ENCODE measurements around the gene OR1C1.
"Not testable (repeated sequence)": the region's sequence is repeated elsewhere in the genome, so short reads cannot be mapped to it uniquely, and the experiment has no call there.

OR1C1 gene, protein sequence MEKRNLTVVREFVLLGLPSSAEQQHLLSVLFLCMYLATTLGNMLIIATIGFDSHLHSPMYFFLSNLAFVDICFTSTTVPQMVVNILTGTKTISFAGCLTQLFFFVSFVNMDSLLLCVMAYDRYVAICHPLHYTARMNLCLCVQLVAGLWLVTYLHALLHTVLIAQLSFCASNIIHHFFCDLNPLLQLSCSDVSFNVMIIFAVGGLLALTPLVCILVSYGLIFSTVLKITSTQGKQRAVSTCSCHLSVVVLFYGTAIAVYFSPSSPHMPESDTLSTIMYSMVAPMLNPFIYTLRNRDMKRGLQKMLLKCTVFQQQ
- long read RNA-seq = 0 reads

DNA sequence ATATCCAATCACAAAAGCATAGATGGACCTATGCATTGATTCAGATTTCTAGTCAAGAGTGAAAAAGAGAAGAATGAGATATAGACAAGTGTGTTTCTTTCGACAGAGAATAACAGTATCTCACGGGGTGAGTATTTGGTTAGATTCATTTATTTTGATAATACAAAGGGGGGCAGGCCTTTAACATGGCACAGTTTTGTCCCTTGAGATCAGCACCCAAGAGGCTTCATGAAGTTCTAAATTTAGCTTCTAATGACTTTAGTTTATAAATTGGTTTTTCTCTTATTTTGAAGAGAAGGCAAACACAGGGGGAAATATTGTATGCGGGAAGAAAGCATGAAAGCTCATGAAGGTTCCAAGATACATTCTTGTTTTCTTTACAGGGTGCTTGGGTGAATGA is at the start of gene OR1C1:
TSS of gene OR1C1 (minus strand) at position 101 of the 400 bp plus-strand sequence. CDS start 2,150 bp downstream, outside the sequence.
- no peak for DNase-seq (ENCODE audit: low read depth in 1 of 2, low spot score in 1 of 2)
- Histone ChIP-seq H3K4me3 (replicated peaks; ENCODE audit: insufficient read depth, low read length) (no peak within 1 kb of the TSS), H3K27ac (replicated peaks) (no peak within 1 kb of the TSS), H3K27me3 (ENCODE audit: insufficient read depth, poor library complexity, severe bottlenecking) (no peaks in the 10 kb centered on the region)
- TF ChIP-seq, protein P1, sequence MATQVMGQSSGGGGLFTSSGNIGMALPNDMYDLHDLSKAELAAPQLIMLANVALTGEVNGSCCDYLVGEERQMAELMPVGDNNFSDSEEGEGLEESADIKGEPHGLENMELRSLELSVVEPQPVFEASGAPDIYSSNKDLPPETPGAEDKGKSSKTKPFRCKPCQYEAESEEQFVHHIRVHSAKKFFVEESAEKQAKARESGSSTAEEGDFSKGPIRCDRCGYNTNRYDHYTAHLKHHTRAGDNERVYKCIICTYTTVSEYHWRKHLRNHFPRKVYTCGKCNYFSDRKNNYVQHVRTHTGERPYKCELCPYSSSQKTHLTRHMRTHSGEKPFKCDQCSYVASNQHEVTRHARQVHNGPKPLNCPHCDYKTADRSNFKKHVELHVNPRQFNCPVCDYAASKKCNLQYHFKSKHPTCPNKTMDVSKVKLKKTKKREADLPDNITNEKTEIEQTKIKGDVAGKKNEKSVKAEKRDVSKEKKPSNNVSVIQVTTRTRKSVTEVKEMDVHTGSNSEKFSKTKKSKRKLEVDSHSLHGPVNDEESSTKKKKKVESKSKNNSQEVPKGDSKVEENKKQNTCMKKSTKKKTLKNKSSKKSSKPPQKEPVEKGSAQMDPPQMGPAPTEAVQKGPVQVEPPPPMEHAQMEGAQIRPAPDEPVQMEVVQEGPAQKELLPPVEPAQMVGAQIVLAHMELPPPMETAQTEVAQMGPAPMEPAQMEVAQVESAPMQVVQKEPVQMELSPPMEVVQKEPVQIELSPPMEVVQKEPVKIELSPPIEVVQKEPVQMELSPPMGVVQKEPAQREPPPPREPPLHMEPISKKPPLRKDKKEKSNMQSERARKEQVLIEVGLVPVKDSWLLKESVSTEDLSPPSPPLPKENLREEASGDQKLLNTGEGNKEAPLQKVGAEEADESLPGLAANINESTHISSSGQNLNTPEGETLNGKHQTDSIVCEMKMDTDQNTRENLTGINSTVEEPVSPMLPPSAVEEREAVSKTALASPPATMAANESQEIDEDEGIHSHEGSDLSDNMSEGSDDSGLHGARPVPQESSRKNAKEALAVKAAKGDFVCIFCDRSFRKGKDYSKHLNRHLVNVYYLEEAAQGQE (IDR thresholded peaks at IDR 0.05; ENCODE audit: insufficient replicate concordance, low read depth) = no peak
- TF ChIP-seq POLR2AphosphoS5 (IDR thresholded peaks at IDR 0.05; ENCODE audit: low read depth) (no peak), SPI1 (IDR thresholded peaks at IDR 0.05; ENCODE audit: borderline replicate concordance, low read depth) (no peak), GABPA (IDR thresholded peaks at IDR 0.05; ENCODE audit: low read depth) (no peak)
- TF ChIP-seq, protein P2, sequence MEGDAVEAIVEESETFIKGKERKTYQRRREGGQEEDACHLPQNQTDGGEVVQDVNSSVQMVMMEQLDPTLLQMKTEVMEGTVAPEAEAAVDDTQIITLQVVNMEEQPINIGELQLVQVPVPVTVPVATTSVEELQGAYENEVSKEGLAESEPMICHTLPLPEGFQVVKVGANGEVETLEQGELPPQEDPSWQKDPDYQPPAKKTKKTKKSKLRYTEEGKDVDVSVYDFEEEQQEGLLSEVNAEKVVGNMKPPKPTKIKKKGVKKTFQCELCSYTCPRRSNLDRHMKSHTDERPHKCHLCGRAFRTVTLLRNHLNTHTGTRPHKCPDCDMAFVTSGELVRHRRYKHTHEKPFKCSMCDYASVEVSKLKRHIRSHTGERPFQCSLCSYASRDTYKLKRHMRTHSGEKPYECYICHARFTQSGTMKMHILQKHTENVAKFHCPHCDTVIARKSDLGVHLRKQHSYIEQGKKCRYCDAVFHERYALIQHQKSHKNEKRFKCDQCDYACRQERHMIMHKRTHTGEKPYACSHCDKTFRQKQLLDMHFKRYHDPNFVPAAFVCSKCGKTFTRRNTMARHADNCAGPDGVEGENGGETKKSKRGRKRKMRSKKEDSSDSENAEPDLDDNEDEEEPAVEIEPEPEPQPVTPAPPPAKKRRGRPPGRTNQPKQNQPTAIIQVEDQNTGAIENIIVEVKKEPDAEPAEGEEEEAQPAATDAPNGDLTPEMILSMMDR (IDR thresholded peaks at IDR 0.05; ENCODE audit: insufficient read depth, low read length) = no peak

DNA sequence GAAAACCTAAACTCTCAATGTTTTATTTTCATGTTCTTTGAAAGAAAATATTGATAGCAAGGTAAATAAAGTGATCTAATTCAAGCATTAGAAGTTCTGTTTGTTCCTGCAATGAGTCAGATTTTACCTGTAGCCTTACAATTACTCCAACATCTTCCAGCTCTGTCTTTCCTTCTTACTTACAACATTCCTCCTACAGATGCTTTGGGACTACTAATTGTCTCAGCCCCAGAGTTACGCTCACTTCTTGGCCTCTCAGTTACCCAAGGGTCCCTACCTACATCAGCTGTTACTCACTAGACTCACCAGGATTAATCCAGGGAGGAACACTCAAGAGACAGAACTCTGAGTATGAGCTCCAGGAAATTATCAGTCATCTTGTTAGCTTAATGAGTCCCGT is 37.2 kb upstream of the OR1C1 start:
- Histone ChIP-seq H3K4me3 (replicated peaks; ENCODE audit: insufficient read depth, low read length) (no peak overlapping the region), H3K27ac (replicated peaks) (no peak overlapping the region), H3K27me3 (ENCODE audit: insufficient read depth, poor library complexity, severe bottlenecking) (no peaks in the 10 kb centered on the region)
- TF ChIP-seq, protein P1 (IDR thresholded peaks at IDR 0.05; ENCODE audit: insufficient replicate concordance, low read depth) = no peak
- no peak for TF ChIP-seq POLR2AphosphoS5 (IDR thresholded peaks at IDR 0.05; ENCODE audit: low read depth)
- TF ChIP-seq, protein P2 (IDR thresholded peaks at IDR 0.05; ENCODE audit: insufficient read depth, low read length) = no peak
- no peak for TF ChIP-seq GABPA (IDR thresholded peaks at IDR 0.05; ENCODE audit: low read depth)
- TF ChIP-seq SPI1 (IDR thresholded peaks at IDR 0.05; ENCODE audit: borderline replicate concordance, low read depth) = no peak
- DNase-seq (ENCODE audit: low read depth in 1 of 2, low spot score in 1 of 2) = no peak

DNA sequence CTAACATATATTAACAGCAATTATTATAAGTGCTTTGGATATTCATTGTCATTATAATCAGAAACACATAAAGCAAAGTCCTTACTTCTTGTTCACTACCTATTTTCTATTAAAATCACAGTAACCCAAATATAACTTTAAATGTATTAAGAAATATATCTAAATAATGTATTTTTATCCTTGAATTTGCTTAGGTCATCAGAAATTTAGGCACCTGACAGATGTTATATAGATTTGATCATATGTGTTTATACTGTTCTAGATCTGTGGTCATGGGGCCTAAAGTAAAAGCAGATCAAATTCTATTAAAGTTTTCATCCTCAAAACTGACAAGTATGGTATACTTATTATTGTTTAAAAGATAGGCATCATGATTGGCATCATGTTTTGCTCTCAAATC is 9.2 kb upstream of the OR1C1 start:
- TF ChIP-seq, protein P2 (IDR thresholded peaks at IDR 0.05; ENCODE audit: insufficient read depth, low read length) = no peak
- TF ChIP-seq GABPA (IDR thresholded peaks at IDR 0.05; ENCODE audit: low read depth) (no peak), SPI1 (IDR thresholded peaks at IDR 0.05; ENCODE audit: borderline replicate concordance, low read depth) (no peak), POLR2AphosphoS5 (IDR thresholded peaks at IDR 0.05; ENCODE audit: low read depth) (no peak)
- TF ChIP-seq, protein P1 (IDR thresholded peaks at IDR 0.05; ENCODE audit: insufficient replicate concordance, low read depth) = no peak
- H3K4me3 ChIP-seq (replicated peaks; ENCODE audit: insufficient read depth, low read length) = no peak overlapping the region
- DNase-seq (ENCODE audit: low read depth in 1 of 2, low spot score in 1 of 2) = no peak
- no peak overlapping the region for H3K27ac ChIP-seq (replicated peaks)
- no peaks in the 10 kb centered on the region for H3K27me3 ChIP-seq (ENCODE audit: insufficient read depth, poor library complexity, severe bottlenecking)

DNA sequence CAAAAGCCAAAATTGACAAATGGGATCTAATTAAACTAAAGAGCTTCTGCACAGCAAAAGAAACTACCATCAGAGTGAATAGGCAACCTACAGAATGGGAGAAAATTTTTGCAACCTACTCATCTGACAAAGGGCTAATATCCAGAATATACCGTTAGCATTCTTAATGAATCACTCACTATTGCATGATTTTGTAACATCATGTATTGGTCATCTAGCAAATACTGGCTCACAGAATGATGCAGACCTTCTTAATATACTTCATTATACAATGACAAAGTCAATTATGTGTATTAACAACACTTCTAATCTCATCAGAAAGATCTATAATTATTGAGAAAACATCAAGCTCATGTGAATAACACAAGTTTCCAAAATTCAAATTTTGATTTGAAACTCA is 6.0 kb downstream of the OR1C1 start:
- not testable (repeated sequence) for DNase-seq (ENCODE audit: low read depth in 1 of 2, low spot score in 1 of 2); H3K4me3 ChIP-seq (replicated peaks; ENCODE audit: insufficient read depth, low read length); H3K27me3 ChIP-seq (ENCODE audit: insufficient read depth, poor library complexity, severe bottlenecking); H3K27ac ChIP-seq (replicated peaks)

All from HL-60 (cell line).